NCI-H82 (cell line): ENCODE results near the gene PTPN14.

ENCODE experiments used
- DNase-seq: peaks from one replicate; lab custom pipeline; 2025; lab: John Stamatoyannopoulos, UW

The PTPN14 gene

GRCh38 chr1:214568328-214568727 lies 16.9 kb upstream of the PTPN14 start:
- DNase-seq = peak; percentile 36

- no peak for DNase-seq
These were observed 16.1 kb upstream of the PTPN14 start for GRCh38 chr1:214567481-214567980.

GRCh38 chr1:214566158-214567104 lies 15.0 kb upstream of the PTPN14 start:
- DNase-seq = no peak

- no peak for DNase-seq
These were observed 13.9 kb upstream of the PTPN14 start for GRCh38 chr1:214565310-214565709.

GRCh38 chr1:214563881-214564280 lies 12.5 kb upstream of the PTPN14 start:
- DNase-seq = no peak

GRCh38 chr1:214557952-214558735 lies 6.7 kb upstream of the PTPN14 start:
- no peak for DNase-seq

GRCh38 chr1:214553142-214553710 lies 1.8 kb upstream of the PTPN14 start:
- peak; percentile 88 for DNase-seq

GRCh38 chr1:214552174-214552608 lies 789 bp upstream of the PTPN14 start:
- DNase-seq = peak; percentile 60

- DNase-seq = peak; percentile 72
These were observed 456 bp downstream of the PTPN14 start for GRCh38 chr1:214550857-214551435.

- DNase-seq = peak; percentile 64
These were observed 1.2 kb downstream of the PTPN14 start for GRCh38 chr1:214550013-214550856.

- DNase-seq = peak; percentile 99
These were observed 1.8 kb downstream of the PTPN14 start for GRCh38 chr1:214549604-214550003.

- DNase-seq = peak; percentile 50
These were observed 2.4 kb downstream of the PTPN14 start for GRCh38 chr1:214548988-214549387.

GRCh38 chr1:214548271-214548670 lies 3.1 kb downstream of the PTPN14 start:
- no peak for DNase-seq

GRCh38 chr1:214547747-214548146 lies 3.7 kb downstream of the PTPN14 start:
- peak; percentile 34 for DNase-seq

- DNase-seq = no peak
These were observed 4.3 kb downstream of the PTPN14 start for GRCh38 chr1:214546886-214547641.

GRCh38 chr1:214546084-214546483 lies 5.3 kb downstream of the PTPN14 start:
- no peak for DNase-seq

- peak; percentile 71 for DNase-seq
These were observed 6.1 kb downstream of the PTPN14 start for GRCh38 chr1:214545293-214545692.

GRCh38 chr1:214544791-214545190 lies 6.6 kb downstream of the PTPN14 start:
- DNase-seq = no peak

- DNase-seq = peak; percentile 25
These were observed 8.9 kb downstream of the PTPN14 start for GRCh38 chr1:214542275-214543199.
